Fibroblast of the aortic adventitia (primary cell): Measurements from ENCODE around the gene NSRP1. TPM values are rescaled to one million over a fixed set of nuclear protein-coding genes. Genes with fewer than 3 reads are reported as not detected.
A peak's percentile ranks its signal among the peaks of the same experiment; 100 is the strongest.
"Not testable (repeated sequence)": the region's sequence is repeated elsewhere in the genome, so short reads cannot be mapped to it uniquely, and the experiment has no call there.

Experiments
- DNase-seq: peaks from one replicate; pipeline ENCODE4 v3.0.0-alpha.2; 2010; ENCODE audit warnings: low read depth
- H3K4me3 ChIP-seq: 2 replicates; pipeline ENCODE4 v1.5.1; 2011; ENCODE audit warnings: low read depth, mild to moderate bottlenecking, control low read depth, low read length, moderate library complexity
- CTCF ChIP-seq: IDR thresholded peaks from 2 replicates; pipeline ENCODE4 v1.5.1; 2011; ENCODE audit warnings: mild to moderate bottlenecking, low read length, control low read depth, inconsistent platforms; ENCODE audit not compliant: insufficient read depth
- total RNA-seq: library from RNA; depleted of rRNA; stranded (reverse); fragments of >200 nt; gene quantifications from 2 replicates; pipeline ENCODE4 v1.2.3, GENCODE V29; 2012; ENCODE audit warnings: low replicate concordance

NSRP1 gene
- total RNA-seq, 1 donor, result 13.4 TPM

- DNase-seq, result peak; percentile 21
- no peak overlapping the region for H3K4me3 ChIP-seq
- no peak for TF ChIP-seq CTCF
Observed at GRCh38 chr17:30101686-30102390, 14.8 kb upstream of the NSRP1 start.

GRCh38 chr17:30103921-30104320, 12.7 kb upstream of the NSRP1 start:
- DNase-seq, result no peak
- TF ChIP-seq CTCF, result no peak
- no peak overlapping the region for H3K4me3 ChIP-seq

GRCh38 chr17:30104575-30105339, 11.9 kb upstream of the NSRP1 start:
- peak; percentile 89 for DNase-seq
- peak overlapping the region; percentile 59 for H3K4me3 ChIP-seq
- peak; percentile 94 for TF ChIP-seq CTCF

- no peak for TF ChIP-seq CTCF
- H3K4me3 ChIP-seq, result no peak overlapping the region
- DNase-seq, result no peak
Observed at GRCh38 chr17:30112794-30113193, 3.8 kb upstream of the NSRP1 start.

- peak; percentile 23 for DNase-seq
- TF ChIP-seq CTCF, result no peak
- H3K4me3 ChIP-seq, result no peak overlapping the region
Observed at GRCh38 chr17:30113213-30113612, 3.4 kb upstream of the NSRP1 start.

GRCh38 chr17:30116345-30116660, 313 bp upstream of the NSRP1 start:
- H3K4me3 ChIP-seq, result peak overlapping the region; percentile 94
- no peak for TF ChIP-seq CTCF
- no peak for DNase-seq

- TF ChIP-seq CTCF, result no peak
- peak; percentile 42 for DNase-seq
- H3K4me3 ChIP-seq, result peak overlapping the region; percentile 94
Observed at GRCh38 chr17:30117675-30118081, 1.1 kb downstream of the NSRP1 start.

GRCh38 chr17:30118635-30119034, 2.0 kb downstream of the NSRP1 start:
- DNase-seq, H3K4me3 ChIP-seq: not testable (repeated sequence)
